Measurements from ENCODE around the gene ZBTB2. TPM values are rescaled to one million over a fixed set of nuclear protein-coding genes. Genes with fewer than 3 reads are reported as not detected.
"Not testable (repeated sequence)": the region's sequence is repeated elsewhere in the genome, so short reads cannot be mapped to it uniquely, and the experiment has no call there.

ZBTB2 gene
- total RNA-seq, 1 donor from 2014 or later = 9.2 TPM

- TF ChIP-seq CTCF (IDR thresholded peaks at IDR 0.05; ENCODE audit: insufficient read depth, low read length, severe bottlenecking) = no peak
- DNase-seq (ENCODE audit: low read depth) (no peak), FAIRE-seq (no peak)
- H3K4me3 ChIP-seq (ENCODE audit: low read depth, low read length) = no peak overlapping the region
- no peaks in the 10 kb centered on the region for H3K27me3 ChIP-seq (ENCODE audit: control insufficient read depth, insufficient read depth, low read length)
- H3K36me3 ChIP-seq (ENCODE audit: control insufficient read depth, insufficient read depth, low read length) = no peaks in the 10 kb centered on the region
These were observed 31.9 kb downstream of the ZBTB2 start for GRCh38 chr6:151359486-151359885.

GRCh38 chr6:151358475-151358874 is 32.9 kb downstream of the ZBTB2 start:
- no peak overlapping the region for H3K4me3 ChIP-seq (ENCODE audit: low read depth, low read length)
- no peaks in the 10 kb centered on the region for H3K36me3 ChIP-seq (ENCODE audit: control insufficient read depth, insufficient read depth, low read length)
- TF ChIP-seq CTCF (IDR thresholded peaks at IDR 0.05; ENCODE audit: insufficient read depth, low read length, severe bottlenecking) = no peak
- H3K27me3 ChIP-seq (ENCODE audit: control insufficient read depth, insufficient read depth, low read length) = no peaks in the 10 kb centered on the region
- DNase-seq (ENCODE audit: low read depth) = no peak
- no peak for FAIRE-seq

DNA sequence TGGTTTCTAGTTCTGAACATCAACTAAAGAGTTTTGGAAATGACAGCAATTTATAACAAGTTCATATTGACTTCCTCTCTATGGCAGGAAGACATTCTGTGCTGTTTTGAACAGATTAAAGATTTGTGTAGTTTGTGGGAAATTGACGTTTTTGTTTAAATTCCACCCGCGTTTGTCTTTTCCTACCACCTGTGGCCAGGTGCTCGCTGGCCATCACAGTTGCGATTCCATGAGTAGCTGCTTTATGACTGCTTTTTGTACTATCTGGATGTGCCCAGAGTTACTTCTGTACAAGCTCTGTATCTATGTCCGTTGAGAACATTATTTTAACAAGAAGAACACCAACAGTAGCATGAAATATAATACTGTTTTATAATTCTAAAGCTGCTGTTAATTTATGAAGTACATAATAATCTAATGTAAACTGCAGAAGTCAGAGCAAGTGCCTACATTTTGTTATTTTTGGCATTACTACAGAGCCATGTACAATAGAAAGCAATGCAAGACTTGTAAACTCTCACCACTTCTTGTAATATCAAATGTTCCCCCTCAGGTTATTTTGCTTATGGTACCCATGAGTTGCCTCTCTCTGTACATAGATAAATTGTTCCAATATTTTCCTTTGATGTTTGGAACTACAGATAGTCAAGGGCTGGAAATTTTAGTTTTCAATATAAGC is 33.5 kb downstream of the ZBTB2 start:
- no peak for TF ChIP-seq CTCF (IDR thresholded peaks at IDR 0.05; ENCODE audit: insufficient read depth, low read length, severe bottlenecking)
- DNase-seq (ENCODE audit: low read depth) (no peak), FAIRE-seq (no peak)
- Histone ChIP-seq H3K27me3 (ENCODE audit: control insufficient read depth, insufficient read depth, low read length) (no peaks in the 10 kb centered on the region), H3K36me3 (ENCODE audit: control insufficient read depth, insufficient read depth, low read length) (no peaks in the 10 kb centered on the region), H3K4me3 (ENCODE audit: low read depth, low read length) (no peak overlapping the region)

GRCh38 chr6:151356983-151357382 is 34.4 kb downstream of the ZBTB2 start:
- not testable (repeated sequence) for H3K27me3 ChIP-seq (ENCODE audit: control insufficient read depth, insufficient read depth, low read length); H3K4me3 ChIP-seq (ENCODE audit: low read depth, low read length); DNase-seq (ENCODE audit: low read depth); FAIRE-seq; H3K36me3 ChIP-seq (ENCODE audit: control insufficient read depth, insufficient read depth, low read length)

DNA sequence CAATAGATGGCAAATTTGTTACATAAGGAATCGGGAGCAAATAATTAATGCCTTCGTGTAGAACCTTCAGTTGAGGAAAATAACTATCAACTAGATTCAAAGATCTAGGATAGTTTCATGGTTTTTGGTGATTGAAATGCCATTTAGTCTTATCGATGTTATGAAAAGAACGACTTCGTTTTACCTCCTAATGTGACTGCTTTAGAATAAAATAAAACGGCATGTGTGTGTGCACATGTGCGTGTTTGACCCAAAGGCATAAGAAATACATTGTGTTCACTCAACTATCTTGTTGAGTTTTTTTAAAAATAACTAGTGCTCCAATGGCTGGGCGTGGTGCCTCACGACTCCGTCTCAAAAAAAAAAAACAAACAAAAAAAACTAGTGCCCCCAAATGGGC is 37.6 kb downstream of the ZBTB2 start:
- no peak for DNase-seq (ENCODE audit: low read depth)
- Histone ChIP-seq H3K4me3 (ENCODE audit: low read depth, low read length) (no peak overlapping the region), H3K36me3 (ENCODE audit: control insufficient read depth, insufficient read depth, low read length) (peaks cover 1% of the 10 kb centered on the region), H3K27me3 (ENCODE audit: control insufficient read depth, insufficient read depth, low read length) (no peaks in the 10 kb centered on the region)
- no peak for FAIRE-seq
- TF ChIP-seq CTCF (IDR thresholded peaks at IDR 0.05; ENCODE audit: insufficient read depth, low read length, severe bottlenecking) = no peak

DNA sequence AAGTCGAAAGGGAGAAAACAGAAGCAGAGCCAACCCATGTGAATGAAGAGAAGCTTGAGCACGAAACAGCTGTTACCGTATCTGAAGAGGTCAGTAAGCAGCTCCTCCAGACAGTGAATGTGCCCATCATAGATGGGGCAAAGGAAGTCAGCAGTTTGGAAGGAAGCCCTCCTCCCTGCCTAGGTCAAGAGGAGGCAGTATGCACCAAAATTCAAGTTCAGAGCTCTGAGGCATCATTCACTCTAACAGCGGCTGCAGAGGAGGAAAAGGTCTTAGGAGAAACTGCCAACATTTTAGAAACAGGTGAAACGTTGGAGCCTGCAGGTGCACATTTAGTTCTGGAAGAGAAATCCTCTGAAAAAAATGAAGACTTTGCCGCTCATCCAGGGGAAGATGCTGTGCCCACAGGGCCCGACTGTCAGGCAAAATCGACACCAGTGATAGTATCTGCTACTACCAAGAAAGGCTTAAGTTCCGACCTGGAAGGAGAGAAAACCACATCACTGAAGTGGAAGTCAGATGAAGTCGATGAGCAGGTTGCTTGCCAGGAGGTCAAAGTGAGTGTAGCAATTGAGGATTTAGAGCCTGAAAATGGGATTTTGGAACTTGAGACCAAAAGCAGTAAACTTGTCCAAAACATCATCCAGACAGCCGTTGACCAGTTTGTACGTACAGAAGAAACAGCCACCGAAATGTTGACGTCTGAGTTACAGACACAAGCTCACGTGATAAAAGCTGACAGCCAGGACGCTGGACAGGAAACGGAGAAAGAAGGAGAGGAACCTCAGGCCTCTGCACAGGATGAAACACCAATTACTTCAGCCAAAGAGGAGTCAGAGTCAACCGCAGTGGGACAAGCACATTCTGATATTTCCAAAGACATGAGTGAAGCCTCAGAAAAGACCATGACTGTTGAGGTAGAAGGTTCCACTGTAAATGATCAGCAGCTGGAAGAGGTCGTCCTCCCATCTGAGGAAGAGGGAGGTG is 38.7 kb downstream of the ZBTB2 start:
- DNase-seq (ENCODE audit: low read depth) = no peak
- Histone ChIP-seq H3K27me3 (ENCODE audit: control insufficient read depth, insufficient read depth, low read length) (no peaks in the 10 kb centered on the region), H3K36me3 (ENCODE audit: control insufficient read depth, insufficient read depth, low read length) (peaks cover 1% of the 10 kb centered on the region), H3K4me3 (ENCODE audit: low read depth, low read length) (no peak overlapping the region)
- FAIRE-seq = no peak
- TF ChIP-seq CTCF (IDR thresholded peaks at IDR 0.05; ENCODE audit: insufficient read depth, low read length, severe bottlenecking) = no peak
